Posterior cingulate gyrus (tissue), 11 donors: ENCODE measurements around the gene E2F8.

Experiments used
- DNase-seq, 10 donors: peaks; one replicate each; pipeline versions ENCODE4 v3.0.0 to v3.0.0-alpha.2; 2020 to 2021; ENCODE audit warnings: mixed read lengths in 3 of 10
- intact Hi-C: fragments of 100-400 bp; cut with DNase I; formaldehyde crosslinking; loops from one replicate; pipeline ENCODE4 v1.15.1; 2023

Gene E2F8

GRCh38 chr11:19226378-19227195 is 14.2 kb downstream of the E2F8 start:
- intact Hi-C loops = no loop called here

GRCh38 chr11:19225581-19225980 is 15.2 kb downstream of the E2F8 start:
- no peak for DNase-seq
- intact Hi-C loops = no loop called here

More at GRCh38 chr11:19226378-19227195, 14.2 kb downstream of the E2F8 start:
- DNase-seq = no peak

- DNase-seq = no peak
- intact Hi-C loops = no loop called here
These were observed 15.6 kb downstream of the E2F8 start for GRCh38 chr11:19225123-19225522.

GRCh38 chr11:19220903-19221724 is 19.6 kb downstream of the E2F8 start:
- intact Hi-C loops = no loop called here
- no peak for DNase-seq

GRCh38 chr11:19218786-19219460 is 21.8 kb downstream of the E2F8 start:
- DNase-seq = peak in 3 of 10 donors; percentile 36 to 86 (median 60)
- intact Hi-C loops = loop anchor here (10.0 kb wide), 1 partner anchor 134 kb away; no protein-coding TSS in a partner anchor

GRCh38 chr11:19218216-19218615 is 22.5 kb downstream of the E2F8 start:
- intact Hi-C loops = loop anchor here (10.0 kb wide), 1 partner anchor 133 kb away; no protein-coding TSS in a partner anchor
- DNase-seq = no peak

GRCh38 chr11:19216709-19217374 is 23.9 kb downstream of the E2F8 start:
- DNase-seq = no peak
- intact Hi-C loops = loop anchor here (10.0 kb wide), 1 partner anchor 132 kb away; no protein-coding TSS in a partner anchor

- intact Hi-C loops = loop anchor here (10.0 kb wide), 1 partner anchor 131 kb away; no protein-coding TSS in a partner anchor
- no peak for DNase-seq
These were observed 24.7 kb downstream of the E2F8 start for GRCh38 chr11:19216021-19216420.

- intact Hi-C loops = loop anchor here (10.0 kb wide), 1 partner anchor 125 kb away; no protein-coding TSS in a partner anchor
- DNase-seq = no peak
These were observed 31.0 kb downstream of the E2F8 start for GRCh38 chr11:19209617-19210370.

GRCh38 chr11:19208959-19209546 is 31.7 kb downstream of the E2F8 start:
- DNase-seq = no peak
- intact Hi-C loops = no loop called here

GRCh38 chr11:19208181-19208580 is 32.6 kb downstream of the E2F8 start:
- intact Hi-C loops = no loop called here
- DNase-seq = no peak

- no peak for DNase-seq
- intact Hi-C loops = no loop called here
These were observed 35.9 kb downstream of the E2F8 start for GRCh38 chr11:19204836-19205235.

GRCh38 chr11:19201737-19202605 is 38.8 kb downstream of the E2F8 start, which contains the start of gene CSRP3:
CSRP3 (minus strand) TSS chr11:19201983; CDS start chr11:19192448, 9,535 bp downstream.
- intact Hi-C loops = no loop called here
- DNase-seq = no peak

- intact Hi-C loops = no loop called here
- no peak for DNase-seq
These were observed 40.1 kb downstream of the E2F8 start for GRCh38 chr11:19200410-19201201.

- intact Hi-C loops = no loop called here
- no peak for DNase-seq
These were observed 41.0 kb downstream of the E2F8 start for GRCh38 chr11:19199771-19200170.

GRCh38 chr11:19199048-19199447 is 41.7 kb downstream of the E2F8 start:
- DNase-seq = no peak
- intact Hi-C loops = no loop called here

GRCh38 chr11:19196432-19196831 is 44.3 kb downstream of the E2F8 start:
- intact Hi-C loops = no loop called here
- no peak for DNase-seq
